Left renal cortex interstitium (tissue), 4 donors: ENCODE data around the gene F8A1. TPM values are rescaled to one million over a fixed set of nuclear protein-coding genes. Genes with fewer than 3 reads are reported as not detected.

Source experiments
- polyA plus RNA-seq, 4 donors: library from polyadenylated mRNA; unstranded; fragments of 120-200 nt; gene quantifications; one replicate each; pipeline ENCODE4 v1.2.1, GENCODE V29; 2013; ENCODE audit not compliant: insufficient read length in 4 of 4

F8A1 gene
- polyA plus RNA-seq, 4 donors, result 9.0 to 22.9 (median 17.4) TPM

Other genes starting within 250 kb of the F8A1 start
- gene CTAG2, start 232.8 kb upstream of the F8A1 start, polyA plus RNA-seq, result not detected
- 1 to 10 TPM; 2.0 to 2.4 (median 2.3) TPM for gene GAB3, start 135.3 kb upstream of the F8A1 start, polyA plus RNA-seq
- gene DKC1, start 123.5 kb upstream of the F8A1 start, polyA plus RNA-seq, result 10 to 100 TPM; 50.8 to 69.1 (median 62.2) TPM
- 10 to 100 TPM; 28.4 to 38.3 (median 34.2) TPM for gene MPP1, start 80.9 kb upstream of the F8A1 start, polyA plus RNA-seq
- gene SMIM9, start 51.7 kb upstream of the F8A1 start, polyA plus RNA-seq, result not detected
- 10 to 100 TPM; 12.0 to 17.4 (median 13.3) TPM for gene F8, start 136.4 kb downstream of the F8A1 start, polyA plus RNA-seq
- gene FUNDC2, start 140.5 kb downstream of the F8A1 start, polyA plus RNA-seq, result 100 to 1,000 TPM in 3 of 4 donors, 10 to 100 TPM in 1; 98.1 to 135 (median 109) TPM
- gene CMC4, start 184.8 kb downstream of the F8A1 start, polyA plus RNA-seq, result 10 to 100 TPM in 1 of 4 donors, 1 to 10 TPM in 3; 7.2 to 10.0 (median 8.7) TPM
- gene MTCP1, start 184.8 kb downstream of the F8A1 start, polyA plus RNA-seq, result 10 to 100 TPM; 18.5 to 26.7 (median 22.6) TPM
- 10 to 100 TPM; 25.1 to 30.5 (median 27.6) TPM for gene BRCC3, start 185.2 kb downstream of the F8A1 start, polyA plus RNA-seq